Liver (tissue), 9 donors: Measurements from ENCODE around the gene UROC1. TPM values are rescaled to one million over a fixed set of nuclear protein-coding genes. Genes with fewer than 3 reads are reported as not detected.

Experiments
- DNase-seq: peaks from one replicate; pipeline ENCODE4 v3.0.0-alpha.2; 2017; ENCODE audit warnings: low spot score
- H3K27ac ChIP-seq, 2 donors: one replicate each; pipeline ENCODE4 v1.7.0; 2013; ENCODE audit warnings: inconsistent platforms in 2 of 2, low read length in 2 of 2, control low read depth in 1 of 2, low read depth in 1 of 2, mild to moderate bottlenecking in 1 of 2
- H3K27me3 ChIP-seq, 4 donors: one replicate each; pipeline versions ENCODE4 v1.6.1 to v1.7.0; 2013; ENCODE audit warnings: low read length in 3 of 4, inconsistent platforms in 1 of 4, mild to moderate bottlenecking in 1 of 4, moderate library complexity in 1 of 4; ENCODE audit not compliant: control insufficient read depth in 4 of 4, insufficient read depth in 4 of 4
- H3K36me3 ChIP-seq, 4 donors: one replicate each; pipeline versions ENCODE4 v1.6.1 to v1.7.0; 2013; ENCODE audit warnings: low read length in 3 of 4, mild to moderate bottlenecking in 3 of 4, low read depth in 1 of 4, moderate library complexity in 1 of 4; ENCODE audit not compliant: control insufficient read depth in 4 of 4, insufficient read depth in 3 of 4
- H3K4me1 ChIP-seq, 4 donors: one replicate each; pipeline versions ENCODE4 v1.6.1 to v1.7.0; 2013; ENCODE audit warnings: low read length in 3 of 4, mild to moderate bottlenecking in 3 of 4, moderate library complexity in 1 of 4; ENCODE audit not compliant: control insufficient read depth in 4 of 4, insufficient read depth in 4 of 4
- H3K4me3 ChIP-seq, 3 donors: one replicate each; pipeline versions ENCODE4 v1.6.1 to v1.7.0; 2013; ENCODE audit warnings: low read length in 3 of 3, control low read depth in 1 of 3, low read depth in 1 of 3, mild to moderate bottlenecking in 1 of 3
- H3K9ac ChIP-seq, 2 donors: one replicate each; pipeline ENCODE4 v1.7.0; 2013; ENCODE audit warnings: low read length in 2 of 2, mild to moderate bottlenecking in 2 of 2, moderate library complexity in 2 of 2, control low read depth in 1 of 2, low read depth in 1 of 2
- H3K9me3 ChIP-seq, 4 donors: one replicate each; pipeline versions ENCODE4 v1.6.1 to v1.7.0; 2013; ENCODE audit warnings: low read length in 3 of 4; ENCODE audit not compliant: control insufficient read depth in 4 of 4
- CTCF ChIP-seq: fragments of 150-350 bp; IDR thresholded peaks from 2 replicates; pipeline ENCODE4 v1.5.1; 2017; ENCODE audit warnings: improper control_type of control experiment, low read depth, low read length; ENCODE audit not compliant: missing input control
- EGR1 ChIP-seq, 2 donors: IDR thresholded peaks; 2 replicates each; pipeline ENCODE4 v1.6.1; 2016 to 2018; ENCODE audit warnings: antibody characterized with exemption in 2 of 2, low read depth in 2 of 2
- FOXA1 ChIP-seq: IDR thresholded peaks from 2 replicates; pipeline ENCODE4 v1.6.1; 2016; ENCODE audit warnings: antibody characterized with exemption
- FOXA2 ChIP-seq: IDR thresholded peaks from 2 replicates; pipeline ENCODE4 v1.6.1; 2016; ENCODE audit warnings: antibody characterized with exemption
- GABPA ChIP-seq, 2 donors: IDR thresholded peaks in 1 of 2; conservative IDR thresholded peaks in 1 of 2; 2 replicates each; pipeline ENCODE4 v1.6.1; 2016; ENCODE audit warnings: antibody characterized with exemption in 2 of 2, mild to moderate bottlenecking in 1 of 2, moderate library complexity in 1 of 2
- HNF4A ChIP-seq, 2 donors: conservative IDR thresholded peaks; 2 replicates each; pipeline ENCODE4 v1.6.1; 2016; ENCODE audit warnings: antibody characterized with exemption in 2 of 2, mild to moderate bottlenecking in 2 of 2
- HNF4G ChIP-seq: IDR thresholded peaks from 2 replicates; pipeline ENCODE4 v1.6.1; 2016; ENCODE audit warnings: antibody characterized with exemption
- JUND ChIP-seq, 2 donors: IDR thresholded peaks; 2 replicates each; pipeline ENCODE4 v1.6.1; 2016; ENCODE audit warnings: antibody characterized with exemption in 2 of 2
- NR2F2 ChIP-seq: IDR thresholded peaks from 2 replicates; pipeline ENCODE4 v1.6.1; 2016; ENCODE audit warnings: antibody characterized with exemption
- RAD21 ChIP-seq, 2 donors: IDR thresholded peaks; 2 replicates each; pipeline ENCODE4 v1.6.1; 2016; ENCODE audit warnings: antibody characterized with exemption in 2 of 2, mild to moderate bottlenecking in 2 of 2
- RXRA ChIP-seq, 2 donors: IDR thresholded peaks; 2 replicates each; pipeline ENCODE4 v1.6.1; 2017 to 2018; ENCODE audit warnings: antibody characterized with exemption in 2 of 2, mild to moderate bottlenecking in 1 of 2
- SP1 ChIP-seq: IDR thresholded peaks from 2 replicates; pipeline ENCODE4 v1.6.1; 2018; ENCODE audit warnings: antibody characterized with exemption, mild to moderate bottlenecking
- TAF1 ChIP-seq: conservative IDR thresholded peaks from 2 replicates; pipeline ENCODE4 v1.6.1; 2016; ENCODE audit warnings: antibody characterized with exemption, mild to moderate bottlenecking
- YY1 ChIP-seq: IDR thresholded peaks from 2 replicates; pipeline ENCODE4 v1.6.1; 2016; ENCODE audit warnings: antibody characterized with exemption, mild to moderate bottlenecking
- ZBTB33 ChIP-seq: IDR thresholded peaks from 2 replicates; pipeline ENCODE4 v1.6.1; 2016; ENCODE audit warnings: antibody characterized with exemption
- WGBS: extraction: QIAGEN DNeasy Blood & Tissue Kit; methylation state at CpG from one replicate; pipeline ENCODE4 v1.1.7; 2013; 5-methylcytosine and 5-hydroxymethylcytosine counted together
- polyA plus RNA-seq, 2 donors: library from polyadenylated mRNA; stranded (reverse) in 1 of 2; unstranded in 1 of 2; fragments of 200-250 nt in 1 of 2; fragments of >200 nt in 1 of 2; fragmentation: Nextera tagmentation in 1 of 2; extraction: Ambion mirVana in 1 of 2; gene quantifications; one replicate each; pipeline versions ENCODE4 v1.2.1 to v1.2.3, GENCODE V29; 2013 to 2015
- total RNA-seq, 2 donors: library from RNA; depleted of rRNA; stranded (reverse); fragments of >200 nt; gene quantifications; one replicate each; pipeline ENCODE4 v1.2.3, GENCODE V29; 2014
- TF ChIP-seq, protein P1 (sequence below): IDR thresholded peaks from 2 replicates; pipeline ENCODE4 v1.6.1; 2016; ENCODE audit warnings: antibody characterized with exemption, mild to moderate bottlenecking
- TF ChIP-seq, protein P2 (sequence below): IDR thresholded peaks from 2 replicates; pipeline ENCODE4 v1.6.1; 2016; ENCODE audit warnings: antibody characterized with exemption
- TF ChIP-seq, protein P3 (sequence below): IDR thresholded peaks from 2 replicates; pipeline ENCODE4 v1.6.1; 2016; ENCODE audit warnings: antibody characterized with exemption
- donor health status: healthy.
- donor health status: healthy.
- donor health status: healthy.
- donor health status: healthy.
- donor health status: healthy.

Gene UROC1
- total and polyA plus RNA-seq, 4 donors = 5.9 to 28.4 (median 18.2) TPM

DNA sequence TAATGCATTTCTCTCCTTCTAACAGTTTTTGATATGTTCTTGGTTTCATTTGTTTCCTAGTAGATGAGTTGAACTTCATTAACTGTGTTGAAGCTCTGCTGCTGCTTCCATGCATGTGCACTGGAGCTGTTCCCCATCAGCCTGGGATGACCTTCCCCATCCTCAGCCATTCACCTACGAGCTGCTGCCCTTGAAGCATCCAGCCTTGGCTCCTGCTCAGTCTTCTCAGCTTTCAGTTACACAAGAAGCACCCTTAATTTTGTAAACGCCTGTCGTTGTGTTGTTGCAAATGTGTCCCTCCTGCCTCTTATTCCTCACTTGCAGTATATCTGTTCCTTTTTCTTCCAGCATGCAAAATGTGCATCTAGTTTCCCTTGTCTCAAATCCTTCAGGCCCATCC is 33.4 kb downstream of the UROC1 start:
- Histone ChIP-seq H3K27me3 (no peaks in the 10 kb centered on the region), H3K4me3 (no peak overlapping the region), H3K36me3 (peaks cover 0 to 13% (median 7%) of the 10 kb centered on the region in 4 donors), H3K4me1 (peaks cover 7 to 50% (median 20%) of the 10 kb centered on the region in 4 donors), H3K27ac (no peak overlapping the region), H3K9me3 (no peaks in the 10 kb centered on the region), H3K9ac (no peak overlapping the region)
- 82% methylated on average over 3 of the region's 3 CpGs for WGBS
- TF ChIP-seq NR2F2 = no peak
- TF ChIP-seq SP1 = no peak
- TF ChIP-seq, protein P1, sequence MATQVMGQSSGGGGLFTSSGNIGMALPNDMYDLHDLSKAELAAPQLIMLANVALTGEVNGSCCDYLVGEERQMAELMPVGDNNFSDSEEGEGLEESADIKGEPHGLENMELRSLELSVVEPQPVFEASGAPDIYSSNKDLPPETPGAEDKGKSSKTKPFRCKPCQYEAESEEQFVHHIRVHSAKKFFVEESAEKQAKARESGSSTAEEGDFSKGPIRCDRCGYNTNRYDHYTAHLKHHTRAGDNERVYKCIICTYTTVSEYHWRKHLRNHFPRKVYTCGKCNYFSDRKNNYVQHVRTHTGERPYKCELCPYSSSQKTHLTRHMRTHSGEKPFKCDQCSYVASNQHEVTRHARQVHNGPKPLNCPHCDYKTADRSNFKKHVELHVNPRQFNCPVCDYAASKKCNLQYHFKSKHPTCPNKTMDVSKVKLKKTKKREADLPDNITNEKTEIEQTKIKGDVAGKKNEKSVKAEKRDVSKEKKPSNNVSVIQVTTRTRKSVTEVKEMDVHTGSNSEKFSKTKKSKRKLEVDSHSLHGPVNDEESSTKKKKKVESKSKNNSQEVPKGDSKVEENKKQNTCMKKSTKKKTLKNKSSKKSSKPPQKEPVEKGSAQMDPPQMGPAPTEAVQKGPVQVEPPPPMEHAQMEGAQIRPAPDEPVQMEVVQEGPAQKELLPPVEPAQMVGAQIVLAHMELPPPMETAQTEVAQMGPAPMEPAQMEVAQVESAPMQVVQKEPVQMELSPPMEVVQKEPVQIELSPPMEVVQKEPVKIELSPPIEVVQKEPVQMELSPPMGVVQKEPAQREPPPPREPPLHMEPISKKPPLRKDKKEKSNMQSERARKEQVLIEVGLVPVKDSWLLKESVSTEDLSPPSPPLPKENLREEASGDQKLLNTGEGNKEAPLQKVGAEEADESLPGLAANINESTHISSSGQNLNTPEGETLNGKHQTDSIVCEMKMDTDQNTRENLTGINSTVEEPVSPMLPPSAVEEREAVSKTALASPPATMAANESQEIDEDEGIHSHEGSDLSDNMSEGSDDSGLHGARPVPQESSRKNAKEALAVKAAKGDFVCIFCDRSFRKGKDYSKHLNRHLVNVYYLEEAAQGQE = no peak
- TF ChIP-seq HNF4A (conservative IDR thresholded peaks at IDR 0.05) = no peak
- no peak for TF ChIP-seq YY1
- TF ChIP-seq EGR1 (IDR thresholded peaks at IDR 0.05; ENCODE audit: low read depth in 2 of 2) = no peak
- TF ChIP-seq RXRA (IDR thresholded peaks at IDR 0.05) = no peak
- TF ChIP-seq, protein P2, sequence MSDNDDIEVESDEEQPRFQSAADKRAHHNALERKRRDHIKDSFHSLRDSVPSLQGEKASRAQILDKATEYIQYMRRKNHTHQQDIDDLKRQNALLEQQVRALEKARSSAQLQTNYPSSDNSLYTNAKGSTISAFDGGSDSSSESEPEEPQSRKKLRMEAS = no peak
- TF ChIP-seq TAF1 = no peak
- no peak for TF ChIP-seq FOXA1
- TF ChIP-seq GABPA (IDR thresholded peaks at IDR 0.05 in 1 of 2, conservative IDR thresholded peaks at IDR 0.05 in 1 of 2) = no peak
- no peak for TF ChIP-seq RAD21 (IDR thresholded peaks at IDR 0.05)
- TF ChIP-seq ZBTB33 = no peak
- TF ChIP-seq FOXA2 = no peak
- no peak for TF ChIP-seq CTCF
- TF ChIP-seq JUND (IDR thresholded peaks at IDR 0.05) = no peak
- TF ChIP-seq, protein P3, sequence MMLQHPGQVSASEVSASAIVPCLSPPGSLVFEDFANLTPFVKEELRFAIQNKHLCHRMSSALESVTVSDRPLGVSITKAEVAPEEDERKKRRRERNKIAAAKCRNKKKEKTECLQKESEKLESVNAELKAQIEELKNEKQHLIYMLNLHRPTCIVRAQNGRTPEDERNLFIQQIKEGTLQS = no peak
- no peak for DNase-seq

- 94% methylated on average over 14 of the region's 14 CpGs for WGBS
- no peak overlapping the region for H3K27ac ChIP-seq
- DNase-seq = no peak
- H3K4me1 ChIP-seq = peaks cover 7 to 50% (median 20%) of the 10 kb centered on the region in 4 donors
- no peak overlapping the region for H3K4me3 ChIP-seq
- H3K36me3 ChIP-seq = peaks cover 0 to 5% (median 3%) of the 10 kb centered on the region in 4 donors
- H3K9me3 ChIP-seq = no peaks in the 10 kb centered on the region
- H3K27me3 ChIP-seq = no peaks in the 10 kb centered on the region
- no peak overlapping the region for H3K9ac ChIP-seq
- TF ChIP-seq, protein P3 = no peak
- TF ChIP-seq JUND (IDR thresholded peaks at IDR 0.05) = no peak
- TF ChIP-seq FOXA2 = no peak
- TF ChIP-seq HNF4G = no peak
- TF ChIP-seq YY1 = no peak
- no peak for TF ChIP-seq FOXA1
- TF ChIP-seq, protein P2 = no peak
- TF ChIP-seq GABPA (IDR thresholded peaks at IDR 0.05 in 1 of 2, conservative IDR thresholded peaks at IDR 0.05 in 1 of 2) = no peak
- TF ChIP-seq RAD21 (IDR thresholded peaks at IDR 0.05) = no peak
- no peak for TF ChIP-seq NR2F2
- TF ChIP-seq RXRA (IDR thresholded peaks at IDR 0.05) = no peak
- no peak for TF ChIP-seq TAF1
- TF ChIP-seq HNF4A (conservative IDR thresholded peaks at IDR 0.05) = no peak
- TF ChIP-seq, protein P1 = no peak
These were observed 34.2 kb downstream of the UROC1 start for GRCh38 chr3:126483321-126483761.
